ENCODE results near the gene DCAF4L1. TPM values are rescaled to one million over a fixed set of nuclear protein-coding genes. Genes with fewer than 3 reads are reported as not detected.

The DCAF4L1 gene
- polyA plus RNA-seq, 1 donor (not counting 4 experiments of a cell fraction or from before 2014, with no cell fraction given), result 0.75 TPM

GRCh38 chr4:41992967-41993857 is 11.7 kb downstream of the DCAF4L1 start:
- FAIRE-seq, result no peak
- Histone ChIP-seq H3K9me1 (ENCODE audit: control insufficient read depth, extremely low read depth, insufficient read depth, low read length) (no peaks in the 10 kb centered on the region), H3K4me1 (ENCODE audit: control insufficient read depth, extremely low read depth, insufficient read depth, low read length) (peaks cover 13% of the 10 kb centered on the region), H2AFZ (ENCODE audit: control insufficient read depth, low read length) (no peak overlapping the region), H3K79me2 (ENCODE audit: control insufficient read depth, insufficient read depth, low read length) (peaks cover 64% of the 10 kb centered on the region), H3K4me3 (ENCODE audit: control insufficient read depth in 2 of 3, extremely low read depth in 1 of 3, insufficient read depth in 2 of 3, low read depth in 1 of 3, low read length in 3 of 3) (no peak overlapping the region), H3K9ac (ENCODE audit: control insufficient read depth, extremely low read depth, insufficient read depth, low read length) (no peak overlapping the region), H3K27me3 (ENCODE audit: control insufficient read depth, extremely low read depth, insufficient read depth, low read length) (no peaks in the 10 kb centered on the region), H3K36me3 (ENCODE audit: control insufficient read depth in 2 of 2, extremely low read depth in 1 of 2, insufficient read depth in 2 of 2, low read length in 2 of 2) (no peaks in the 10 kb centered on the region), H3K9me3 (ENCODE audit: control insufficient read depth, low read depth, low read length) (no peaks in the 10 kb centered on the region), H3K27ac (ENCODE audit: control insufficient read depth, insufficient read depth, low read length) (no peak overlapping the region), H4K20me1 (ENCODE audit: control insufficient read depth, extremely low read depth, insufficient read depth, low read length) (no peaks in the 10 kb centered on the region), H3K4me2 (ENCODE audit: control insufficient read depth, extremely low read depth, insufficient read depth, low read depth, low read length) (peak overlapping the region; percentile 26)
- DNase-seq (ENCODE audit: low read depth, low spot score), result no peak
- dilution Hi-C loops (cut with MboI; ENCODE audit: extremely low pct_ligation_motif_present, low sequenced_read_pairs), result no loop called here
- TF ChIP-seq EZH2 (IDR thresholded peaks at IDR 0.05; ENCODE audit: low read length), result no peak
- no peak for TF ChIP-seq CTCF (optimal IDR thresholded peaks at IDR 0.05 in 1 of 3, IDR thresholded peaks at IDR 0.05 in 1 of 3, conservative IDR thresholded peaks at IDR 0.05 in 1 of 3; ENCODE audit: extremely low read depth in 1 of 3, insufficient read depth in 2 of 3, low read length in 3 of 3)

- no peak overlapping the region for H3K9ac ChIP-seq (ENCODE audit: control insufficient read depth, extremely low read depth, insufficient read depth, low read length)
- dilution Hi-C loops (cut with MboI; ENCODE audit: extremely low pct_ligation_motif_present, low sequenced_read_pairs), result no loop called here
- no peaks in the 10 kb centered on the region for H3K9me3 ChIP-seq (ENCODE audit: control insufficient read depth, low read depth, low read length)
- TF ChIP-seq CTCF (optimal IDR thresholded peaks at IDR 0.05 in 1 of 3, IDR thresholded peaks at IDR 0.05 in 1 of 3, conservative IDR thresholded peaks at IDR 0.05 in 1 of 3; ENCODE audit: extremely low read depth in 1 of 3, insufficient read depth in 2 of 3, low read length in 3 of 3), result no peak
- TF ChIP-seq EZH2 (IDR thresholded peaks at IDR 0.05; ENCODE audit: low read length), result no peak
- no peak overlapping the region for H3K4me3 ChIP-seq (ENCODE audit: control insufficient read depth in 2 of 3, extremely low read depth in 1 of 3, insufficient read depth in 2 of 3, low read depth in 1 of 3, low read length in 3 of 3)
- no peak overlapping the region for H2AFZ ChIP-seq (ENCODE audit: control insufficient read depth, low read length)
- H3K79me2 ChIP-seq (ENCODE audit: control insufficient read depth, insufficient read depth, low read length), result peaks cover 75% of the 10 kb centered on the region
- no peak overlapping the region for H3K27ac ChIP-seq (ENCODE audit: control insufficient read depth, insufficient read depth, low read length)
- H3K36me3 ChIP-seq (ENCODE audit: control insufficient read depth in 2 of 2, extremely low read depth in 1 of 2, insufficient read depth in 2 of 2, low read length in 2 of 2), result no peaks in the 10 kb centered on the region
- peaks cover 10% of the 10 kb centered on the region for H3K4me1 ChIP-seq (ENCODE audit: control insufficient read depth, extremely low read depth, insufficient read depth, low read length)
- H4K20me1 ChIP-seq (ENCODE audit: control insufficient read depth, extremely low read depth, insufficient read depth, low read length), result no peaks in the 10 kb centered on the region
- FAIRE-seq (no peak), DNase-seq (ENCODE audit: low read depth, low spot score) (no peak)
- no peaks in the 10 kb centered on the region for H3K9me1 ChIP-seq (ENCODE audit: control insufficient read depth, extremely low read depth, insufficient read depth, low read length)
- H3K4me2 ChIP-seq (ENCODE audit: control insufficient read depth, extremely low read depth, insufficient read depth, low read depth, low read length), result no peak overlapping the region
- no peaks in the 10 kb centered on the region for H3K27me3 ChIP-seq (ENCODE audit: control insufficient read depth, extremely low read depth, insufficient read depth, low read length)
Observed at GRCh38 chr4:41994461-41994985, 13.0 kb downstream of the DCAF4L1 start.
